GM10266 (cell line): ENCODE data around the gene TRMT44.
"Not testable (repeated sequence)": the region's sequence is repeated elsewhere in the genome, so short reads cannot be mapped to it uniquely, and the experiment has no call there.

Experiments
- DNase-seq: peaks from one replicate; pipeline ENCODE4 v3.0.0; 2012; ENCODE audit errors: extremely low spot score
- TF ChIP-seq, protein P1 (sequence below): IDR thresholded peaks from 2 replicates; pipeline ENCODE4 v1.5.1; 2012; ENCODE audit warnings: mild to moderate bottlenecking, low read depth; ENCODE audit not compliant: control insufficient read depth, insufficient read depth; ENCODE audit errors: missing control alignments

The TRMT44 gene

GRCh38 chr4:8402640-8403039 is 37.9 kb upstream of the TRMT44 start:
- DNase-seq, result no peak
- TF ChIP-seq, protein P1, sequence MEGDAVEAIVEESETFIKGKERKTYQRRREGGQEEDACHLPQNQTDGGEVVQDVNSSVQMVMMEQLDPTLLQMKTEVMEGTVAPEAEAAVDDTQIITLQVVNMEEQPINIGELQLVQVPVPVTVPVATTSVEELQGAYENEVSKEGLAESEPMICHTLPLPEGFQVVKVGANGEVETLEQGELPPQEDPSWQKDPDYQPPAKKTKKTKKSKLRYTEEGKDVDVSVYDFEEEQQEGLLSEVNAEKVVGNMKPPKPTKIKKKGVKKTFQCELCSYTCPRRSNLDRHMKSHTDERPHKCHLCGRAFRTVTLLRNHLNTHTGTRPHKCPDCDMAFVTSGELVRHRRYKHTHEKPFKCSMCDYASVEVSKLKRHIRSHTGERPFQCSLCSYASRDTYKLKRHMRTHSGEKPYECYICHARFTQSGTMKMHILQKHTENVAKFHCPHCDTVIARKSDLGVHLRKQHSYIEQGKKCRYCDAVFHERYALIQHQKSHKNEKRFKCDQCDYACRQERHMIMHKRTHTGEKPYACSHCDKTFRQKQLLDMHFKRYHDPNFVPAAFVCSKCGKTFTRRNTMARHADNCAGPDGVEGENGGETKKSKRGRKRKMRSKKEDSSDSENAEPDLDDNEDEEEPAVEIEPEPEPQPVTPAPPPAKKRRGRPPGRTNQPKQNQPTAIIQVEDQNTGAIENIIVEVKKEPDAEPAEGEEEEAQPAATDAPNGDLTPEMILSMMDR, result no peak

DNA sequence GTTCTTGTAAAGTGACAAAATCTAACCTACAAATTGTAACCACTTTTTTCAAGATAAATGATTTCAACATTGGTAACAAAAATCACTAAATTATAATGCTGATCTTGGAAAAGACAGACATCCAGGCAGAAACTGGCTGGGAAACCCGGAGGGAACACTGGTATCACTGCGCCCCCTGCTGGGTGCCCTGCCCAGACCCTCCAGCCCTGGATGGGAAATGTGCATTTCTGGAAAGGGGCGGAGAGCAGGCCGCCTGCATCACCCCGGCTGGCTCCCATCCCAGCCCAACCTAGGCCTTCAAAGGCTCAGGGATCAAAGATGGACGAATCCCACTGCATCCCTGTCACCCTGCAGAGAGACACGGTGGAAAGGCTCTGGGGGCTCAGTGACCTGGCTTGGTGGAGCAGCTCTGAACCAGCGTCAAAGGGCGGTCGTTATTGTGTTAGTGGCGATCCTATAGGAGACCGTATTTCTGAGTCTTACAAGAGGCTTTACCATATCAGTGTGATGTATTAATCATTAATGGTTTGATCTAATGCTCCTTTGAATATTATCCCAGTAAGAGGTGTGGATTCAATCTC is 37.3 kb upstream of the TRMT44 start:
- TF ChIP-seq, protein P1, result peak; percentile 84
- peak; percentile 74 for DNase-seq

GRCh38 chr4:8403976-8404375 is 36.6 kb upstream of the TRMT44 start:
- no peak for DNase-seq
- TF ChIP-seq, protein P1, result no peak

DNA sequence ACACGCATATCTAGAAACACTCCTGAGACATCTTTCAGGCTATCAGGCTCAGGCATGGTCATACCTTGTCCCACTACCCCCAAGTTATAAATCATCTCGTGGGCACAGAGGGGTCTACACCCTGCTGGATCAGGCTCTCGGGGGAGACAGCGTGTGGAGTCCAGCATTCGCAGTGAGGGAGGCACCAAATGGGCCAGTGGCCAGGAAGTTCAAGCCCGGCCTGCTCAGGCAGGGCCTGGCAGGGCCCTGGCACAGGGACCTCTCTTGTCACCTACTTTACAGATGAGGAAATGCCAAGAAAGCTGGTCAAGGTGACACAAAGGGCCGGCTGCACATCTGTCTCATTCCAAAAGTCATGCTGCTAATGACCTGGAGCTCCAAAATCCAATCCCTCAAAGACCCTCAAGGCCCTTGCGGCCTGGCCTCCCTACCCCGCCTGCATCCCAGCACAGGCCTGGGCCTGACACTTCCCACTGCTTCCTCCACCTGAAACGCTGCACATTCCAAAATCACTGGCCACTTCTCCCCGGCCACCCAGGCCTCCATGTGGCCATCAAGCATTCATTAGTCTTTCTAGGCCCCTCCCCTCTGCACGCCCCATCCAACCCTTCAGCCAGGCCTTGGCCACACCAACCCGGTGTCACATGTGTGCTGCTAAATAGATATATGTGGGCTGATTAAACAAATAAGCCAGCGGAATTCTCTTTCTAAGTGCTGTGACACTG is 35.6 kb upstream of the TRMT44 start:
- TF ChIP-seq, protein P1, result no peak
- no peak for DNase-seq

GRCh38 chr4:8405516-8405875 is 35.1 kb upstream of the TRMT44 start:
- TF ChIP-seq, protein P1, result no peak
- no peak for DNase-seq

DNA sequence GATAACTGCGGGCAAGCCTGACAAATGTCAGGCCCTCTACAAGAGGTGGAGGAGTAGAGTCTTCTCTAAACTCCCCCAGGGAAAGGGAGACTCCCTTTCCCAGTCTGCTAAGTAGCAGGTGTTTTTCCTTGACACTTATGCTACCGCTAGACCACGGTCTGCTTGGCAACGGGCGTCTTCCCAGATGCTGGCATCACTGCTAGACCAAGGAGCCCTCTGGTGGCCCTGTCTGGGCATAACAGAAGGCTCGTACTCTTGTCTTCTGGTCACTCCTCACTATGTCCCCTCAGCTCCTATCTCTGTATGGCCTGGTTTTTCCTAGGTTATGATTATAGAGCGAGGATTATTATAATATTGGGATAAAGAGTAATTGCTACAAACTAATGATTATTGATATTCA is 33.7 kb upstream of the TRMT44 start:
- not testable (repeated sequence) for DNase-seq
- TF ChIP-seq, protein P1, result peak; percentile 37

DNA sequence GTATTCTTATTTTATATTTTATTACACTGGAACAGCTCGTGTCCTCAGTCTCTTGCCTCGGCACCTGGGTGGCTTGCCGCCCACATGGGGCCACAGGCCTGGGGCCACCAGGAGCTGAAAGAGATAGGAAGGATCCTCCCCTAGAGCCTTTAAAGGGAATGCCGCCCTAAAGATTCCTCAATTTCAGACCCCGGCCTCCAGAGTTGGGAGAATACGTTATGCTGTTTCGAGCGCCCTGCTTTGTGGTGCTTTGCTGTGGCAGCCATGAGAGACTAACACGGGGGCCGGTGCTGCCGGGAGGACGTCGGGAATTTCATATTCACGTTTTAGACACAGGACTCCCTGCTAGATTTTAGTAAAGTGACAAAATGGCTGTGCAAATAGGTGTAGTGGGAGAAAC is 33.3 kb upstream of the TRMT44 start:
- TF ChIP-seq, protein P1, result no peak
- DNase-seq, result no peak
